SK-N-SH (cell line): ENCODE results near the gene ASIC3. TPM values are rescaled to one million over a fixed set of nuclear protein-coding genes. Genes with fewer than 3 reads are reported as not detected.

Experiments
- CTCF ChIA-PET: fragments of 300-600, 350-600 bp; formaldehyde crosslinking; extraction: SDS; loops from one replicate; lab custom pipeline; 2021; lab: Yijun Ruan, JAX
- POLR2A ChIA-PET: fragments of 350-600 bp; sonication (Branson Sonifier 250); formaldehyde crosslinking; extraction: SDS; loops from one replicate; lab custom pipeline; 2020; ENCODE audit warnings: antibody characterized with exemption, inconsistent platforms; lab: Yijun Ruan, JAX
- DNase-seq: peaks from one replicate; pipeline ENCODE4 v3.0.0; 2012
- H2AFZ ChIP-seq: fragments of 200-600 bp; sonication (generic); 2 replicates; pipeline ENCODE4 v1.8.1; 2016; ENCODE audit warnings: antibody characterized with exemption, mild to moderate bottlenecking, low read depth
- H3F3A ChIP-seq: fragments of 200-600 bp; sonication (generic); replicated peaks from 2 replicates; pipeline ENCODE3; 2016; ENCODE audit warnings: antibody characterized with exemption, mild to moderate bottlenecking; ENCODE audit not compliant: insufficient read depth
- H3K27ac ChIP-seq, 2 experiments: fragments of 200-500 bp in 1 of 2; fragments of 200-600 bp in 1 of 2; sonication (Bioruptor generic) in 1 of 2; sonication (generic), shearing (Covaris generic) in 1 of 2; 2 replicates each; pipeline versions ENCODE4 v1.5.1 to v1.6.1; 2014 to 2016; ENCODE audit warnings: low read depth in 2 of 2, inconsistent platforms in 1 of 2, low read length in 1 of 2, mild to moderate bottlenecking in 1 of 2, mixed read lengths in 1 of 2
- H3K27me3 ChIP-seq: fragments of 200-600 bp; sonication (generic), shearing (Covaris generic); 2 replicates; pipeline ENCODE4 v1.6.1; 2016; ENCODE audit warnings: mixed run types; ENCODE audit not compliant: insufficient read depth
- H3K36me3 ChIP-seq, 2 experiments: fragments of 200-500 bp in 1 of 2; fragments of 200-600 bp in 1 of 2; sonication (Bioruptor generic) in 1 of 2; sonication (generic) in 1 of 2; replicated peaks in 1 of 2; 2 replicates each; pipeline versions ENCODE3 to v1.5.1; 2014 to 2016; ENCODE audit warnings: low read length in 1 of 2, mild to moderate bottlenecking in 1 of 2; ENCODE audit not compliant: insufficient read depth in 2 of 2, control insufficient read depth in 1 of 2
- H3K4me1 ChIP-seq, 2 experiments: fragments of 200-500 bp in 1 of 2; fragments of 200-600 bp in 1 of 2; sonication (Bioruptor generic) in 1 of 2; sonication (generic), shearing (Covaris generic) in 1 of 2; 2 replicates each; pipeline versions ENCODE4 v1.5.1 to v1.6.1; 2014 to 2016; ENCODE audit warnings: low read depth in 1 of 2, low read length in 1 of 2, mixed run types in 1 of 2; ENCODE audit not compliant: insufficient read depth in 2 of 2, control insufficient read depth in 1 of 2
- H3K4me2 ChIP-seq: fragments of 200-600 bp; sonication (generic), shearing (Covaris generic); 2 replicates; pipeline ENCODE4 v1.6.1; 2017; ENCODE audit warnings: mixed run types
- H3K4me3 ChIP-seq, 2 experiments: fragments of 200-500 bp in 1 of 2; fragments of 200-600 bp in 1 of 2; sonication (Bioruptor generic) in 1 of 2; sonication (generic), shearing (Covaris generic) in 1 of 2; 2 replicates each; pipeline versions ENCODE4 v1.5.1 to v1.8.1; 2014 to 2016; ENCODE audit warnings: low read depth in 2 of 2, inconsistent platforms in 1 of 2, low read length in 1 of 2, mild to moderate bottlenecking in 1 of 2, mixed read lengths in 1 of 2, moderate library complexity in 1 of 2
- H3K79me2 ChIP-seq: fragments of 200-600 bp; sonication (generic); 2 replicates; pipeline ENCODE4 v1.8.1; 2017; ENCODE audit warnings: mild to moderate bottlenecking; ENCODE audit not compliant: insufficient read depth
- H3K9ac ChIP-seq: fragments of 200-600 bp; sonication (generic); 2 replicates; pipeline ENCODE4 v1.6.1; 2017; ENCODE audit warnings: mixed run types
- H3K9me2 ChIP-seq: fragments of 200-600 bp; sonication (generic); 2 replicates; pipeline ENCODE4 v1.6.1; 2017; ENCODE audit warnings: mixed run types
- H3K9me3 ChIP-seq: fragments of 200-600 bp; sonication (generic); 2 replicates; pipeline ENCODE4 v1.6.1; 2017; ENCODE audit warnings: mixed run types, mild to moderate bottlenecking, moderate library complexity
- H4K20me1 ChIP-seq: fragments of 200-600 bp; sonication (generic); 2 replicates; pipeline ENCODE4 v1.6.1; 2017; ENCODE audit warnings: mild to moderate bottlenecking, mixed run types; ENCODE audit not compliant: insufficient read depth
- CHD2 ChIP-seq: fragments of 150-350 bp; IDR thresholded peaks from 2 replicates; pipeline ENCODE4 v1.6.1; 2018; ENCODE audit warnings: low read length; ENCODE audit not compliant: partially characterized antibody
- CTCF ChIP-seq: fragments of 200-600 bp; sonication (generic); IDR thresholded peaks from 2 replicates; pipeline ENCODE4 v1.6.1; 2017; ENCODE audit warnings: antibody characterized with exemption, mild to moderate bottlenecking, moderate library complexity
- EZH2phosphoT487 ChIP-seq: fragments of 200-600 bp; sonication (generic); IDR thresholded peaks from 2 replicates; pipeline ENCODE4 v1.6.1; 2017; ENCODE audit warnings: low read depth, mixed run types, mild to moderate bottlenecking, antibody characterized with exemption, moderate library complexity, borderline replicate concordance
- FOSL2 ChIP-seq: IDR thresholded peaks from 2 replicates; pipeline ENCODE4 v1.4.0; 2012; ENCODE audit warnings: low read depth, mild to moderate bottlenecking, moderate library complexity, borderline replicate concordance
- FOXJ3 ChIP-seq: sonication (generic); formaldehyde crosslinking; IDR thresholded peaks from 2 replicates; pipeline ENCODE4 v1.5.1; 2020; ENCODE audit warnings: mild to moderate bottlenecking, missing genetic modification reagents
- GATA2 ChIP-seq: sonication (generic); formaldehyde crosslinking; IDR thresholded peaks from 2 replicates; pipeline ENCODE4 v1.5.0; 2020; ENCODE audit warnings: mild to moderate bottlenecking, missing genetic modification reagents
- MEF2A ChIP-seq: IDR thresholded peaks from 2 replicates; pipeline ENCODE4 v1.4.0; 2012; ENCODE audit warnings: low read depth, borderline replicate concordance
- MXI1 ChIP-seq: IDR thresholded peaks from 2 replicates; pipeline ENCODE4 v1.6.1; 2012; ENCODE audit warnings: mild to moderate bottlenecking, low read depth, low read length, improper control_type of control experiment
- NFIC ChIP-seq: IDR thresholded peaks from 2 replicates; pipeline ENCODE4 v1.4.0; 2012; ENCODE audit warnings: borderline replicate concordance
- POLR2AphosphoS5 ChIP-seq: IDR thresholded peaks from 2 replicates; pipeline ENCODE4 v1.6.1; 2012; ENCODE audit warnings: low read depth, low read length
- RAD21 ChIP-seq: IDR thresholded peaks from 2 replicates; pipeline ENCODE4 v1.6.1; 2012; ENCODE audit warnings: mild to moderate bottlenecking, low read length
- REST ChIP-seq: IDR thresholded peaks from 2 replicates; pipeline ENCODE4 v1.6.1; 2012; ENCODE audit warnings: mild to moderate bottlenecking, low read depth, low read length, moderate library complexity
- RFX5 ChIP-seq: IDR thresholded peaks from 2 replicates; pipeline ENCODE4 v1.6.1; 2012; ENCODE audit warnings: mild to moderate bottlenecking, improper control_type of control experiment, low read length
- RXRA ChIP-seq: IDR thresholded peaks from 2 replicates; pipeline ENCODE4 v1.4.0; 2012; ENCODE audit warnings: low read depth, mild to moderate bottlenecking, borderline replicate concordance
- USF1 ChIP-seq: IDR thresholded peaks from 2 replicates; pipeline ENCODE4 v1.4.0; 2012; ENCODE audit warnings: low read depth, borderline replicate concordance
- USF2 ChIP-seq: fragments of 150-350 bp; IDR thresholded peaks from 2 replicates; pipeline ENCODE4 v1.6.1; 2017; ENCODE audit warnings: antibody characterized with exemption, low read length, low read depth, borderline replicate concordance
- YY1 ChIP-seq: IDR thresholded peaks from 2 replicates; pipeline ENCODE4 v1.4.0; 2012; ENCODE audit warnings: low read depth, mild to moderate bottlenecking
- ZBTB33 ChIP-seq: IDR thresholded peaks from 2 replicates; pipeline ENCODE4 v1.4.0; 2012; ENCODE audit warnings: low read depth, borderline replicate concordance
- WGBS: methylation state at CpG from one replicate; pipeline ENCODE4 v1.1.6; 2017; ENCODE audit warnings: low lambda C conversion rate; 5-methylcytosine and 5-hydroxymethylcytosine counted together
- polyA plus RNA-seq, 3 experiments: library from polyadenylated mRNA; depleted of rRNA; stranded (reverse); fragments of >200 nt; gene quantifications; 2 replicates each; pipeline ENCODE4 v1.2.3, GENCODE V29; 2012

The ASIC3 gene
- polyA plus RNA-seq, 1 of the 3 experiments (the other 2 are of a cell fraction): 4.5 TPM

GRCh38 chr7:151015967-151016366 is 32.4 kb upstream of the ASIC3 start (continued):
- TF ChIP-seq CTCF: no peak
- TF ChIP-seq POLR2AphosphoS5: no peak
- TF ChIP-seq FOXJ3 (CRISPR knock-in tag): no peak

- CTCF ChIA-PET: interaction anchor here (1.2 to 8.3 kb wide), 13 partner anchors 11 to 239 kb away, joined by 3 to 107 read pairs (median 24); partner anchors contain the start of genes ABCB8 and NOS3
- Histone ChIP-seq H3K27me3 (peaks cover 10% of the 10 kb centered on the region; the same call in 1 of the 2 replicates), H3K27ac (no peak overlapping the region), H3K36me3 (no peaks in the 10 kb centered on the region), H3K9me2 (no peaks in the 10 kb centered on the region), H3F3A (no peaks in the 10 kb centered on the region), H3K4me3 (no peak overlapping the region), H3K4me2 (no peak overlapping the region), H3K9ac (no peak overlapping the region), H3K9me3 (no peaks in the 10 kb centered on the region), H3K79me2 (no peaks in the 10 kb centered on the region), H3K4me1 (peaks cover 0 to 31% of the 10 kb centered on the region in 2 experiments; a peak in 1 of 4 replicates), H2AFZ (no peak overlapping the region), H4K20me1 (no peaks in the 10 kb centered on the region)
- WGBS: 78% methylated on average over 8 of the region's 8 CpGs
- POLR2A ChIA-PET: no interaction called here
- no peak for DNase-seq
- TF ChIP-seq FOXJ3 (CRISPR knock-in tag) (no peak), YY1 (no peak), FOSL2 (no peak), MXI1 (no peak), USF2 (no peak), EZH2phosphoT487 (no peak), ZBTB33 (no peak), REST (no peak), RAD21 (no peak), USF1 (no peak), GATA2 (CRISPR knock-in tag) (no peak), NFIC (no peak), CHD2 (no peak), CTCF (no peak), RXRA (no peak), RFX5 (no peak), MEF2A (no peak)
These were observed 31.8 kb upstream of the ASIC3 start for GRCh38 chr7:151016505-151016904.
